ENCODE measurements around the gene KCTD21. TPM values are rescaled to one million over a fixed set of nuclear protein-coding genes. Genes with fewer than 3 reads are reported as not detected.
"Not testable (repeated sequence)": the region's sequence is repeated elsewhere in the genome, so short reads cannot be mapped to it uniquely, and the experiment has no call there.

Gene KCTD21
- total RNA-seq, 1 experiment from 2014 or later = 5.2 TPM

DNA sequence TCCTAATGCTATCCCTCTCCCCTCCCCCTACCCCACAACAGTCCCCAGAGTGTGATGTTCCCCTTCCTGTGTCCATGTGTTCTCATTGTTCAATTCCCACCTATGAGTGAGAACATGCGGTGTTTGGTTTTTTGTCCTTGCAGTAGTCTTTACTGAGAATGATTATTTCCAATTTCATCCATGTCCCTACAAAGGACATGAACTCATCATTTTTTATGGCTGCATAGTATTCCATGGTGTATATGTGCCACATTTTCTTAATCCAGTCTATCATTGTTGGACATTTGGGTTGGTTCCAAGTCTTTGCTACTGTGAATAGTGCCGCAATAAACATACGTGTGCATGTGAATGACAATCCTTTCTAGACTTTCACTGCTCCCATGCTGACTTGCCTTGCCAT lies 12.6 kb downstream of the KCTD21 start:
- DNase-seq (ENCODE audit: low spot score) = not testable (repeated sequence)

DNA sequence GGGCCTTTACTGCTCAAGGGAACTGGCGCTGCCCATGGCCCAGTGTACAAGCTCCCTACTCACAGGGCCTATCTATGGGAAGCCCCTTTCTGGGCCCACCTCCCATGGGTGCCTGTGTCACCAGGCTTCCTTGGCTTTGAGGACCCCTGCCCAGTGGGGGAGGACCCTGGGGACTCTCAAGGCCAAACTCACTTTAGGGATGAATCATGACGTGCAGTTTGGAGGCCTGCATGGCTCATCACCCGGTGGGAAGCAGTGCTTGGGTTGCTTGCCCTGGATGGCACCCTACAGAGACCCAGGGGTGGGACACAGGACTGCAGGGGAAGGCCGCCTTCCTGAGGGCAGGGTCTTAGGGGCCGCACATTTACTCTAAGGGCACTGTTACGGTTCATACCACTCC lies 16.5 kb downstream of the KCTD21 start:
- DNase-seq (ENCODE audit: low spot score) = no peak

- no peak for DNase-seq (ENCODE audit: low spot score)
Measured at GRCh38 chr11:78170874-78171549, 17.4 kb downstream of the KCTD21 start.

- no peak for DNase-seq (ENCODE audit: low spot score)
Measured at GRCh38 chr11:78170413-78170812, 18.0 kb downstream of the KCTD21 start.

- DNase-seq (ENCODE audit: low spot score) = peak; percentile 31
Measured at GRCh38 chr11:78168539-78169477, 19.6 kb downstream of the KCTD21 start.

DNA sequence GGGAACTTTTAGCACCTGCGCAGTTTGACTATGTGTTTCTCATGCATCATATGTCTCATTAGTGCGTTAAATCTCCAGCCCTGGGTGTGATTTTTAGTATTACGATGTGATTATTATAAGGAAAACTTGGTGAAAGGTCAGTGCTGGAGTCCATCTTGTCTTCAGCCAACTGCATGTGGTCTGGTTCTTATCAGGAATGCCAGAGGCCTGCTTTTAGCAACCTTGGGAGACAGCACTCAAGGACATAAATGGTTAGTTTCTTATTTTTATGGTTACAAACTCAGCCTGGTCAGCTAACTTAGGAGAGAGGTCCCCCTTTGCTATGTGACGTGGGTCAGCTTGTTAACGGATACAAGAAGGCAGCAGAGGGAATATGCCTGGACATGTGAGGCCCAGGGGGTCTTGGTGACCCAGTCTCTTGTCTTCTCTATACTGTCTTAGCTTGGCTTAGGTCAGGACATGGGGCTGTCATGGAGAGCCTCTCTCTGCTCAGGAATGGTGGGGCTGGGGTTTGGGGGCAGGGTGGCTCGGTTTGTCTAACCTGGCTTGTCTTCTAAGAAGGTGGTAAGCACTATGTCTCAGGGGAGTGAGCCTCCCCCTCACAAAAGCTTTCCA lies 21.5 kb downstream of the KCTD21 start:
- DNase-seq (ENCODE audit: low spot score) = no peak

DNA sequence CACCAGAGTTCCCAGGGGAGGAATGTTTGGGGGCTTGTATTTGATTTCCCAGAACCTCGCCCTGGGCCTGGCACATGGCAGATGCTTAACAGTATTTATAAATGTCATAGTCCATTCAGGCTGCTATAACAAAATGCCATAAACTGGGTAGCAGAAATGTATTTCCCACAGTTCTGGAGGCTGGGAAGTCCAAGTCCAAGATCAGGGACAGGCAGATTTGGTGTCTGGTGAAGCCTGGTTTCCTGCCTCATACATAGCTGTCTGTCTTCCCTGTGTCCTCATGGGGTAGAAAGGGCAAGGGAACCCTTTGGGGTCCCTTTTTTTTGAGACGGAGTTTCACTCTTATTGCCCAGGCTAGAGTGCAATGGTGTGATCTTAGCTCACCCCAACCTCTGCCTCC lies 24.0 kb downstream of the KCTD21 start:
- no peak for DNase-seq (ENCODE audit: low spot score)

DNA sequence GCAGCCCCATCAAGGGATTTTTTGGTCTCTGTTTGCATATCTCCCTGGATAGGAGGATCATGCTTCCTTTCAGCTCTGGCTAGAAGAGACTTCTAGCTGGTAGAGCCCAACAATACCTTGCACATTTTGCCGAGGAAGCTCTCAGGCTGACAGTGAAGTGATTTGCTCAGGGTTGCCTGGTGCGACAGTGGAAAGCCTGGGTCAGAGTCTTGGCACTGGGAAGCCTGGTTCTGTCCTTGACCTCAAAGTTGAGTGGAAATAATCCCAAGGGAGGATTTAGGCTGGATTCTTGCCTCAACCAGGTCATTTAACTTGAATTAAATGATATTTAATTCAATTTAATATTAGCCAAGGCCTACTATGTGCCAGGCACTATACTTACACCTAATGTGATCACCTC lies 24.6 kb downstream of the KCTD21 start:
- DNase-seq (ENCODE audit: low spot score) = no peak

GRCh38 chr11:78161962-78162371 lies 26.5 kb downstream of the KCTD21 start:
- no peak for DNase-seq (ENCODE audit: low spot score)

GRCh38 chr11:78161346-78161745 lies 27.1 kb downstream of the KCTD21 start:
- no peak for DNase-seq (ENCODE audit: low spot score)

- DNase-seq (ENCODE audit: low spot score) = no peak
Measured at GRCh38 chr11:78160557-78160956, 27.9 kb downstream of the KCTD21 start.

DNA sequence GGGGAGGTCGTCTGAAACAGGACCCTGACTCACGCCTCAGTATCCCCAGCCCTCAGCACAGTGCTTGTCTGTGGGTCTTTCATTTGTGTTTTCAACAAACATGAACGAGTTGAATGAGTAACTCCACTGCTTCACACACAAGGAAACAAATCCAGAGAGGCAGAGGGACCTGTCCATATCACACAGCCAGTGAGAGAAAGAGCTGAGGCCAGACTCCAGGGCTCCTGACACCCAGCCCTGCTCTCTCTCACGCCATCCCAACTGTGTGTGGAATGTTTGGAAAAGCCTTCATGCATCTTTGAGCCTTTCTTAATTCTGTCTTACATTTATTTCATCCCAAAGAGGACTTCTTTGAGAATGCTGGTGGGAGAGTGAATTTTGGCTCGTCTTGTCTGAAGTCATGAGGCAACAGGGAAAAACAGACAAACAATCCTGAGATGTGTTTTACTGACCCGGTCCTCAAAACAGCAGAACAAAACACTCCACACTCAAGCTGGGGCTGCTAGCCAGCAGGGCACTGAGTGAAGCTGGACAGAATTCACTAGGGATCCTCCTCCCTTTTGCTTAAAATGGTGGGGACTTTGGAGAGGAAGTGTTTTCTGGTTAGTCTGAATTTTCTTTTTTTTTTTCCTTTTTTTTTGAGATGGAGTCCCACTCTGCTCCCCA lies 29.3 kb downstream of the KCTD21 start:
- no peak for DNase-seq (ENCODE audit: low spot score)

DNA sequence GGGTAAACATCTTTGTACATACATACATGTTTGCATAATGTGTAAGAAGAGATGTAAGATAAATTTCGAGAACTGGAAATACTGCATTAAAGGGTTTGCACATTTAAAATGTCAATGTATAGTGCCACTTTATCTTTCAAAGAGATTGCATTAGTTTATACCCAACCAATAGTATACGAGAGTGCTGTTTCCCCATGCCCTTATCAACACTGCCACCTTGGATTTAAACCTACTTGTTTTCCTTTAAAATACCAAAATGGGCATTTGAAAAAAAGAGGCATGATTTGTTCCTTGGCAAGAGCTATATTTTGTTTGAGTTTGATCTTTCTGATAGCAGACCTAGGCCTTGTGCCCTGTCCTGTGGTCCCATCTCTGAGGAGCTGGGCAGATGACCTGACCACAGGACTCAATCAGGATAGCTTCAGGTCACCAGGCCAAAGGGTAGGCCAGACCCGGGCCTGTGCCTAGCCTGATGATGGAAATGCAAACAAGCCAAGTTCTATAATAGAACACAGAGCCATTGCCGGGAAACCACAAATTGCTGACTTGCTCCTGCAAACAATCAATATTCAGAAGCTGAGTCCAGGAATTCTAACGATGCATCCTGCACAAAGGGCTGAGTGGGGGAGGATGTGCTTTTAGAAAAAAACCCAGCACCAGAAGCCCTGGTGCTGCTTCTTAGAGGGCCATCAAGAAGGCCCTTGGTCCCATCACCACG lies 32.1 kb downstream of the KCTD21 start:
- no peak for DNase-seq (ENCODE audit: low spot score)

- DNase-seq (ENCODE audit: low spot score) = no peak
Measured at GRCh38 chr11:78151804-78152203, 36.6 kb downstream of the KCTD21 start.

GRCh38 chr11:78150754-78151153 lies 37.7 kb downstream of the KCTD21 start:
- no peak for DNase-seq (ENCODE audit: low spot score)

DNA sequence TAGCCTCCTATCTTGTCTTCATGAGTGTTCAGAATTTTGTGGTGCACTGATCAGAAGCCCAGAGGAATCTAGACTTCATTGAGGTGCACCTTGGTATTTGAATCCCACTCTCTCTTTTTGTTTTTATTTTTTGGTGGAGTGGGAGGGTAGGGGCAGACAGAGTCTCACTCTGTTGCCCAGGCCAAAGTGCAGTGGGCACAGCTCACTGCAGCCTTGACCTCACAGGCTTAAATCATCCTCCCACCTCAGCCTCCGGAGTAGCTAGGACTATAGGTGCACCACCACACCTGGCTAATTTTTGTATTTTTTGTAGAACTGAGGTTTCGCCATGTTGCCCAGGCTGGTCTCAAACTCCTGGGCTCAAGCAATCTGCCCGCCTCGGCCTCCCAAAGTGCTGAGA lies 38.1 kb downstream of the KCTD21 start:
- no peak for DNase-seq (ENCODE audit: low spot score)

GRCh38 chr11:78149646-78150045 lies 38.8 kb downstream of the KCTD21 start:
- DNase-seq (ENCODE audit: low spot score) = peak; percentile 23

- no peak for DNase-seq (ENCODE audit: low spot score)
Measured at GRCh38 chr11:78147807-78148206, 40.6 kb downstream of the KCTD21 start.

- no peak for DNase-seq (ENCODE audit: low spot score)
Measured at GRCh38 chr11:78145511-78146025, 42.9 kb downstream of the KCTD21 start.

DNA sequence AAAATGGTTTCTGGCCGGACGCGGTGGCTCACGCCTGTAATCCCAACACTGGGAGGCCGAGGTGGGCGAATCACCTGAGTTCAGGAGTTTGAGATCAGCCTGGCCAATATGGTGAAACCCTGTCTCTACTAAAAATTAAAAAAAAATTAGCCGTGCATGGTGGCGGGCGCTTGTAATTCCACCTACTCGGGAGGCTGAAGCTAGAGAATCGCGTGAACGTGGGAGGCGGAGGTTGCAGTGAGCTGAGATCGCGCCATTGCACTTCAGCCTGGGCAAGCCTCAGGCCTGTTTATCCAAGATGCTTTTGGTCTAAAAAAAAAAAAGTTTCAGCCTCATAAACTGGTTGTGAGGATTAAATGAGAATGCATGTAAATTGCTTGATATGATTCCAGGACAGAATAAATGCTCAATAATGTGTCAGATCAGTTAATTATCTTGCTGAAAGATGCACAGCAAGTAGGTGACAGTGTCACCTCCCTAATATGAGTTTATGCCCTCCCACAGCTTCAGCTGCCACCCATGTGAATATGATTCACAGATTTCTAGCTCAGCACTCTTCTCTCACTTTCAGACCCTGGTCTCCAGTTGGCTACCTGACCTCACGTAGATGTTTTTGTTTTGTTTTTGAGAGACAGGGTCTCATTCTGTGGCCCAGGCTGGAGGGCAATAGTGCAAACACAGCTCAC lies 47.9 kb downstream of the KCTD21 start:
- no peak for DNase-seq (ENCODE audit: low spot score)
